ENCODE data around the gene PRDX2. TPM values are rescaled to one million over a fixed set of nuclear protein-coding genes. Genes with fewer than 3 reads are reported as not detected.

PRDX2 gene
- total and polyA plus RNA-seq, 2 of the 4 experiments (the other 2 are of a cell fraction), result 371 to 378 TPM

DNA sequence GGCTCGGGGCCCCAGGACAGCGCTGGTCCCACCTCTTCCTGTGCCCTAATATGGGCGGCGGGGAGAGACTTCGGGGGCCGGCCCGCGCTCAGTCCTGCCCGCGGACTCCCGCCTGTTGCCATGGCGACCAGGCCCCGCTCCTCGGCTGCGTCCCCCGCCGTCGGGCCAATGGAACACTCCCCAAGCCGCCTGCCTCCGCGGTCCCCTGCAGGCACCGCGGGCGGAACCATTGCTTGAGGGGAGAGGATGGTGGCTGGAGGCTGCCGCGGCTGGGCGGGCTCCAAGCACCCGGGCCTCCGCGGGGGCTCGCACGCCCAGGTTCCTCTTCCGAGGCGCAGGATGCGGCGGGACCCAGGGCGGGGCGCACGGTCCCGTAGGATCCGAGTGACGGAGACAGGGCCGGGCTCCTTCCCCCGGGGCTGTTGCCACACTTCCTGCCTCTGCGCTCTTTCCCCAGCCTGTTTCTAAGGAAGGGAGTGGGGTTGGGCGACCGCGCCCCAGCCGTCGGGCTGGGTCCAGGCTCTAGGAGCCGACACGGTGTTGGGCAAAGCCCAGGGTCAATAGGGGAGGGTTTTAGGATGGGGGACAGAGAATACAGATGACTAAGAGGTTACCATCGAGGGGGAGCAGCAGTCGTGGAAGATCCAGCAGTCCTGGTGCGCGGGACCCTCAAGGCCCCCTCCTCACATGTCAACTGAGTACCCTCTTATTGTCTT, 11.5 kb downstream of the PRDX2 start:
- Histone ChIP-seq H4K20me1 (ENCODE audit: insufficient read depth, low read length) (peaks cover 20% of the 10 kb centered on the region), H3K27me3 (ENCODE audit: control insufficient read depth, insufficient read depth, low read length) (no peaks in the 10 kb centered on the region), H3K79me1 (ENCODE audit: low read depth in 1 of 2, low read length in 2 of 2) (peaks cover 0 to 39% of the 10 kb centered on the region in 2 experiments; a peak in 2 of 4 replicates), H3K23ac (ENCODE audit: low read depth, low read length) (peak overlapping the region; percentile 98), H3K4ac (ENCODE audit: low read depth, low read length) (peak overlapping the region; percentile 97), H2BK5ac (ENCODE audit: low read depth, low read length, poor library complexity, severe bottlenecking) (peak overlapping the region; percentile 91), H3K27ac (ENCODE audit: insufficient read depth, low read length) (peak overlapping the region; percentile 89), H2BK120ac (ENCODE audit: low read depth, low read length) (peak overlapping the region; percentile 84), H2AK5ac (ENCODE audit: low read depth, low read length) (peak overlapping the region; percentile 85), H2BK15ac (ENCODE audit: low read depth, low read length) (peak overlapping the region; percentile 87; the same call in 1 of the 3 replicates), H2AK9ac (replicated peaks; ENCODE audit: low read depth, low read length, poor library complexity) (peak overlapping the region; percentile 95), H3K4me1 (ENCODE audit: control insufficient read depth, insufficient read depth, low read length) (peaks cover 27% of the 10 kb centered on the region), H4K91ac (ENCODE audit: insufficient read depth, low read depth, low read length) (peak overlapping the region; percentile 91), H3K14ac (replicated peaks; ENCODE audit: low read depth, low read length) (peak overlapping the region; percentile 72), H3K36me3 (ENCODE audit: control insufficient read depth, insufficient read depth, low read length) (no peaks in the 10 kb centered on the region), H3K9ac (ENCODE audit: low read depth, low read length) (peak overlapping the region; percentile 63), H4K8ac (ENCODE audit: low read depth in 2 of 2, low read length in 2 of 2) (peak overlapping the region; percentile 45 to 92), H4K5ac (ENCODE audit: low read depth, low read length) (peak overlapping the region; percentile 44), H3K4me2 (ENCODE audit: low read depth, low read length) (peak overlapping the region; percentile 80), H3K4me3 (ENCODE audit: insufficient read depth, low read depth, low read length) (peak overlapping the region; percentile 39), H3K18ac (ENCODE audit: low read depth, low read length) (peak overlapping the region; percentile 6), H3K56ac (ENCODE audit: extremely low read depth, insufficient read depth, low read length) (peak overlapping the region; percentile 89), H3K9me1 (ENCODE audit: insufficient read depth, low read length) (peaks cover 6% of the 10 kb centered on the region), H2BK20ac (ENCODE audit: low read depth, low read length) (peak overlapping the region; percentile 57), H3K9me3 (ENCODE audit: control insufficient read depth, insufficient read depth, low read length) (no peaks in the 10 kb centered on the region), H2AFZ (replicated peaks; ENCODE audit: low read length, poor library complexity) (peak overlapping the region; percentile 81)
- ATAC-seq (ENCODE audit: low read depth) (peak; percentile 60), DNase-seq (peak; percentile 93)
- in situ Hi-C loops (cut with MboI; ENCODE audit: low sequenced_read_pairs), result loop anchor here (25.0 kb wide), 1 partner anchor 1047 kb away; no protein-coding TSS in a partner anchor
- CTCF ChIA-PET, result no interaction called here
- dilution Hi-C loops (cut with HindIII; ENCODE audit: low sequenced_read_pairs, unreplicated experiment), result no loop called here
- WGBS, 2 experiments (ENCODE audit: extremely low coverage in 2 of 2, insufficient read length in 1 of 2), result 0% methylated on average over 19 of the region's 56 CpGs; no CpG with 5 or more reads in 1 of the 2 experiments
- no TSS peak for BruUV-seq (replicated peaks)
- intact Hi-C loops (cut with micrococcal nuclease), result no loop called here
- POLR2A ChIA-PET (ENCODE audit: unreplicated experiment), result interaction anchor here (0.6 kb wide), 1 partner anchor 46 kb away, joined by 3 read pairs; no protein-coding TSS in a partner anchor
- no peak for TF ChIP-seq MXI1 (IDR thresholded peaks at IDR 0.05; ENCODE audit: borderline replicate concordance, low read depth, low read length)
- no peak for TF ChIP-seq RCOR1 (IDR thresholded peaks at IDR 0.05; ENCODE audit: insufficient replicate concordance, low read length)
- TF ChIP-seq NFE2L2 (IDR thresholded peaks at IDR 0.05; ENCODE audit: low read depth, low read length), result no peak
- TF ChIP-seq MAZ (IDR thresholded peaks at IDR 0.05; ENCODE audit: borderline replicate concordance, low read depth, low read length), result peak; percentile 91
- TF ChIP-seq RFX5 (IDR thresholded peaks at IDR 0.05; ENCODE audit: low read depth, low read length), result peak; percentile 51; the same call in 1 of the 2 replicates
- no peak for TF ChIP-seq RAD21 (IDR thresholded peaks at IDR 0.05; ENCODE audit: low read length)
- TF ChIP-seq, protein P1, sequence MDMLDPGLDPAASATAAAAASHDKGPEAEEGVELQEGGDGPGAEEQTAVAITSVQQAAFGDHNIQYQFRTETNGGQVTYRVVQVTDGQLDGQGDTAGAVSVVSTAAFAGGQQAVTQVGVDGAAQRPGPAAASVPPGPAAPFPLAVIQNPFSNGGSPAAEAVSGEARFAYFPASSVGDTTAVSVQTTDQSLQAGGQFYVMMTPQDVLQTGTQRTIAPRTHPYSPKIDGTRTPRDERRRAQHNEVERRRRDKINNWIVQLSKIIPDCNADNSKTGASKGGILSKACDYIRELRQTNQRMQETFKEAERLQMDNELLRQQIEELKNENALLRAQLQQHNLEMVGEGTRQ (IDR thresholded peaks at IDR 0.05; ENCODE audit: low read depth, low read length), result no peak
- TF ChIP-seq BHLHE40 (IDR thresholded peaks at IDR 0.05; ENCODE audit: low read depth, low read length), result peak; percentile 94
- no peak for TF ChIP-seq MAFK (IDR thresholded peaks at IDR 0.05; ENCODE audit: low read depth, low read length)
- no peak for TF ChIP-seq FOS (IDR thresholded peaks at IDR 0.05; ENCODE audit: low read depth, low read length)
- peak; percentile 15; the same call in 1 of the 2 replicates for TF ChIP-seq POLR2A (IDR thresholded peaks at IDR 0.05; ENCODE audit: low read depth, low read length)
- TF ChIP-seq SMC3 (IDR thresholded peaks at IDR 0.05; ENCODE audit: low read depth, low read length), result no peak
- peak; percentile 80; the same call in 1 of the 2 replicates for TF ChIP-seq CHD1 (IDR thresholded peaks at IDR 0.05; ENCODE audit: low read depth, low read length)
- TF ChIP-seq CEBPB (IDR thresholded peaks at IDR 0.05; ENCODE audit: low read depth, low read length), result peak; percentile 98
- TF ChIP-seq, protein P2, sequence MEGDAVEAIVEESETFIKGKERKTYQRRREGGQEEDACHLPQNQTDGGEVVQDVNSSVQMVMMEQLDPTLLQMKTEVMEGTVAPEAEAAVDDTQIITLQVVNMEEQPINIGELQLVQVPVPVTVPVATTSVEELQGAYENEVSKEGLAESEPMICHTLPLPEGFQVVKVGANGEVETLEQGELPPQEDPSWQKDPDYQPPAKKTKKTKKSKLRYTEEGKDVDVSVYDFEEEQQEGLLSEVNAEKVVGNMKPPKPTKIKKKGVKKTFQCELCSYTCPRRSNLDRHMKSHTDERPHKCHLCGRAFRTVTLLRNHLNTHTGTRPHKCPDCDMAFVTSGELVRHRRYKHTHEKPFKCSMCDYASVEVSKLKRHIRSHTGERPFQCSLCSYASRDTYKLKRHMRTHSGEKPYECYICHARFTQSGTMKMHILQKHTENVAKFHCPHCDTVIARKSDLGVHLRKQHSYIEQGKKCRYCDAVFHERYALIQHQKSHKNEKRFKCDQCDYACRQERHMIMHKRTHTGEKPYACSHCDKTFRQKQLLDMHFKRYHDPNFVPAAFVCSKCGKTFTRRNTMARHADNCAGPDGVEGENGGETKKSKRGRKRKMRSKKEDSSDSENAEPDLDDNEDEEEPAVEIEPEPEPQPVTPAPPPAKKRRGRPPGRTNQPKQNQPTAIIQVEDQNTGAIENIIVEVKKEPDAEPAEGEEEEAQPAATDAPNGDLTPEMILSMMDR (conservative IDR thresholded peaks at IDR 0.05; ENCODE audit: low read depth, low read length), result no peak
